Thoracic aorta endothelial cell (primary cell): ENCODE results near the gene LZTR1. TPM values are rescaled to one million over a fixed set of nuclear protein-coding genes. Genes with fewer than 3 reads are reported as not detected.

ENCODE experiments used
- small RNA-seq: library from RNA; depleted of rRNA; stranded (forward); fragments of <200 nt; gene quantifications from one replicate; pipeline ENCODE3, GENCODE V24; 2012
- total RNA-seq: library from RNA; depleted of rRNA; stranded (reverse); fragments of >200 nt; gene quantifications from 2 replicates; pipeline ENCODE4 v1.2.3, GENCODE V29; 2012

Gene LZTR1
- 43.8 and 49.4 TPM in 2 replicates for total RNA-seq

GRCh38 chr22:20981787-20982562 lies at the start of gene LZTR1:
Gene LZTR1, plus strand, starts transcription at chr22:20982297. Its CDS starts 75 bp downstream, at chr22:20982372.

GRCh38 chr22:20966883-20967696 lies 15.0 kb upstream of the LZTR1 start, which contains the start of gene AIFM3:
Gene AIFM3, plus strand, starts transcription at chr22:20967255. Its CDS starts 690 bp downstream, at chr22:20967945.

GRCh38 chr22:21001601-21002325 lies 19.7 kb downstream of the LZTR1 start, which contains the start of gene THAP7:
Gene THAP7, minus strand, starts transcription at chr22:21002118. Its CDS starts 207 bp downstream, at chr22:21001911.

GRCh38 chr22:21014726-21015465 lies 32.8 kb downstream of the LZTR1 start, which contains the start of gene P2RX6:
Gene P2RX6, plus strand, starts transcription at chr22:21015165. Its CDS starts 10 bp downstream, at chr22:21015175.

GRCh38 chr22:21032037-21032867 lies 50.2 kb downstream of the LZTR1 start, which contains the start of gene SLC7A4:
Gene SLC7A4, minus strand, starts transcription at chr22:21032561. Its CDS starts 749 bp downstream, at chr22:21031812.

GRCh38 chr22:21045585-21046294 lies 63.6 kb downstream of the LZTR1 start, which contains the start of gene LRRC74B:
Gene LRRC74B, plus strand, starts transcription at chr22:21045946. Its CDS starts 41 bp downstream, at chr22:21045987.

Small RNA genes within 50 kb of the gene (small RNA-seq; reads per million reads assigned to genes)
- gene MIR649 = not detected

Other genes with a start within 250 kb of the LZTR1 start
- 1.5 and 2.3 TPM in 2 replicates for gene SERPIND1, start 208.2 kb upstream of the LZTR1 start, total RNA-seq
- gene PI4KA, start 123.5 kb upstream of the LZTR1 start, total RNA-seq = 44.1 and 49.8 TPM in 2 replicates
- 14.2 and 16.1 TPM in 2 replicates for gene SNAP29, start 123.3 kb upstream of the LZTR1 start, total RNA-seq
- gene CRKL, start 64.9 kb upstream of the LZTR1 start, total RNA-seq = 63.7 and 64.0 TPM in 2 replicates
- gene AIFM3, start 15.0 kb upstream of the LZTR1 start, total RNA-seq = not detected in 2 replicates
- gene THAP7, start 19.8 kb downstream of the LZTR1 start, total RNA-seq = 13.6 and 14.4 TPM in 2 replicates
- gene P2RX6, start 32.9 kb downstream of the LZTR1 start, total RNA-seq = under 0.01 and 0.22 TPM in 2 replicates
- not detected in 2 replicates for gene SLC7A4, start 50.3 kb downstream of the LZTR1 start, total RNA-seq
- gene LRRC74B, start 63.6 kb downstream of the LZTR1 start, total RNA-seq = not detected in 2 replicates